Psoas muscle (tissue), 8 donors: ENCODE measurements around the gene SNX20. TPM values are rescaled to one million over a fixed set of nuclear protein-coding genes. Genes with fewer than 3 reads are reported as not detected.

Experiments used
- ATAC-seq, 4 donors: fragments of 200-7000 bp; cut with Tn5 transposase; one replicate each; pipeline ENCODE4 v1.9.1; 2020; ENCODE audit warnings: moderate library complexity in 3 of 4, mild to moderate bottlenecking in 2 of 4
- DNase-seq, 2 donors: peaks; one replicate each; pipeline ENCODE4 v3.0.0-alpha.2; 2020
- H3K27ac ChIP-seq: fragments of 200-600 bp; one replicate; pipeline ENCODE4 v1.8.0; 2022
- H3K27me3 ChIP-seq, 3 donors: fragments of 200-600 bp in 1 of 3; one replicate each; pipeline versions ENCODE4 v1.6.1 to v1.8.0; 2013 to 2022; ENCODE audit warnings: low read length in 2 of 3, mild to moderate bottlenecking in 2 of 3, moderate library complexity in 1 of 3; ENCODE audit not compliant: insufficient read depth in 3 of 3
- H3K36me3 ChIP-seq, 2 donors: fragments of 200-600 bp in 1 of 2; one replicate each; pipeline versions ENCODE4 v1.6.1 to v1.8.0; 2013 to 2022; ENCODE audit warnings: low read depth in 1 of 2, mild to moderate bottlenecking in 1 of 2, moderate library complexity in 1 of 2; ENCODE audit not compliant: insufficient read depth in 1 of 2
- H3K4me1 ChIP-seq: fragments of 200-600 bp; one replicate; pipeline ENCODE4 v1.8.0; 2022
- H3K4me3 ChIP-seq: fragments of 200-600 bp; one replicate; pipeline ENCODE4 v1.8.0; 2022; ENCODE audit warnings: mild to moderate bottlenecking
- H3K9me3 ChIP-seq: fragments of 200-600 bp; one replicate; pipeline ENCODE4 v1.8.0; 2022
- WGBS, 3 donors: extraction: QIAGEN DNeasy Blood & Tissue Kit; methylation state at CpG; one replicate each; pipeline versions ENCODE4 v1.1.6 to v1.1.7; 2013; 5-methylcytosine and 5-hydroxymethylcytosine counted together
- intact Hi-C, 2 donors: fragments of 100-400 bp; cut with DNase I; formaldehyde crosslinking; loops; one replicate each; pipeline versions ENCODE4 v1.11.0 to v1.14.2; 2022
- polyA plus RNA-seq, 3 donors: library from polyadenylated mRNA; stranded (reverse); fragments of 200-250 nt; gene quantifications; one replicate each; pipeline ENCODE4 v1.2.3, GENCODE V29; 2013
- total RNA-seq, 4 donors: library from RNA; stranded (reverse); fragmentation: NEBNext Ultra II Directional in 2 of 4; extraction: Animal tissue kit (Norgen Biotek cat#: 25700) in 2 of 4; gene quantifications; one replicate each; pipeline versions ENCODE4 v1.2.1 to v1.2.4, GENCODE V29; 2021 to 2023
- TF ChIP-seq, protein P1 (sequence below): fragments of 200-600 bp; IDR thresholded peaks from one replicate; pipeline ENCODE4 v1.8.0; 2022; ENCODE audit warnings: antibody characterized with exemption
- donor health status: healthy with polysubstance abuse.
- donor health status: DM: no; HTN: no; CAD: no; lungs with moderate emphysema.
- donor health status: Bipolar disorder and iron deficiency.
- donor health status: healthy.
- donor health status: DM: yes; HTN: yes; CAD: no.
- donor health status: DM: no; HTN: no; CAD: no.
- donor health status: DM: no; HTN: no; CAD: no.
- donor health status: DM: yes; HTN: yes; CAD: no.

SNX20 gene
- total and polyA plus RNA-seq, 7 donors: 0.78 to 2.1 (median 1.1) TPM

DNA sequence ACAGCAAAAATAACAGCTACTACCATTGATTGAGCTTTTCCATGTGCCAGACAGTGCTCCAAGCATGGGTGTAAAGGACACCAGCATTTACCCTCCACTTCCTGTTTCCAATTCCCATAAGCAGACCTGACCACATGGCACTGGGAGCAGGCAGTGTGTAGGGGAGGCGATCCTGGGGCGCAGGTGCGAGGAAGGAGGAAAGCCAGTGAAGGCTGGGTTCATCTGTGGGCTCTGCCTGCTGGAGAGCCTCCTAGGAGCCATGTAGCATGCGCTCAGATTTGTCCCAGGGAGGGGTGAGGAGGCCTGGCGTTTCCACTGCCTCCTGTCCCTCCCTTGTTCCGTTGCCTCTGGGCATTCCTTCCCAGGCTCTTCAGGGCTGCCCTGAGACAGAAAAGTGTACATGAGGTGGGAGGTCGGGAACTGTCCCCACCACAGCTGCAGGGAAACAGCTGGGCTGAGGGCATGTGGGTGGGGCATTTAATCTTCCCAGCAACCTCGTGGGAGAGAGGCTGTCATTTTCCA, 56.6 kb downstream of the SNX20 start:
- ATAC-seq (no peak), DNase-seq (no peak)
- no peak overlapping the region for H3K4me3 ChIP-seq
- no peaks in the 10 kb centered on the region for H3K27me3 ChIP-seq
- 68 to 74% (median 72%) methylated on average over 8 of the region's 8 CpGs for WGBS, 3 donors
- peaks cover 6% of the 10 kb centered on the region for H3K4me1 ChIP-seq
- intact Hi-C loops: no loop called here
- TF ChIP-seq, protein P1, sequence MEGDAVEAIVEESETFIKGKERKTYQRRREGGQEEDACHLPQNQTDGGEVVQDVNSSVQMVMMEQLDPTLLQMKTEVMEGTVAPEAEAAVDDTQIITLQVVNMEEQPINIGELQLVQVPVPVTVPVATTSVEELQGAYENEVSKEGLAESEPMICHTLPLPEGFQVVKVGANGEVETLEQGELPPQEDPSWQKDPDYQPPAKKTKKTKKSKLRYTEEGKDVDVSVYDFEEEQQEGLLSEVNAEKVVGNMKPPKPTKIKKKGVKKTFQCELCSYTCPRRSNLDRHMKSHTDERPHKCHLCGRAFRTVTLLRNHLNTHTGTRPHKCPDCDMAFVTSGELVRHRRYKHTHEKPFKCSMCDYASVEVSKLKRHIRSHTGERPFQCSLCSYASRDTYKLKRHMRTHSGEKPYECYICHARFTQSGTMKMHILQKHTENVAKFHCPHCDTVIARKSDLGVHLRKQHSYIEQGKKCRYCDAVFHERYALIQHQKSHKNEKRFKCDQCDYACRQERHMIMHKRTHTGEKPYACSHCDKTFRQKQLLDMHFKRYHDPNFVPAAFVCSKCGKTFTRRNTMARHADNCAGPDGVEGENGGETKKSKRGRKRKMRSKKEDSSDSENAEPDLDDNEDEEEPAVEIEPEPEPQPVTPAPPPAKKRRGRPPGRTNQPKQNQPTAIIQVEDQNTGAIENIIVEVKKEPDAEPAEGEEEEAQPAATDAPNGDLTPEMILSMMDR: no peak
- H3K9me3 ChIP-seq: no peaks in the 10 kb centered on the region
- no peak overlapping the region for H3K27ac ChIP-seq
- no peaks in the 10 kb centered on the region for H3K36me3 ChIP-seq

DNA sequence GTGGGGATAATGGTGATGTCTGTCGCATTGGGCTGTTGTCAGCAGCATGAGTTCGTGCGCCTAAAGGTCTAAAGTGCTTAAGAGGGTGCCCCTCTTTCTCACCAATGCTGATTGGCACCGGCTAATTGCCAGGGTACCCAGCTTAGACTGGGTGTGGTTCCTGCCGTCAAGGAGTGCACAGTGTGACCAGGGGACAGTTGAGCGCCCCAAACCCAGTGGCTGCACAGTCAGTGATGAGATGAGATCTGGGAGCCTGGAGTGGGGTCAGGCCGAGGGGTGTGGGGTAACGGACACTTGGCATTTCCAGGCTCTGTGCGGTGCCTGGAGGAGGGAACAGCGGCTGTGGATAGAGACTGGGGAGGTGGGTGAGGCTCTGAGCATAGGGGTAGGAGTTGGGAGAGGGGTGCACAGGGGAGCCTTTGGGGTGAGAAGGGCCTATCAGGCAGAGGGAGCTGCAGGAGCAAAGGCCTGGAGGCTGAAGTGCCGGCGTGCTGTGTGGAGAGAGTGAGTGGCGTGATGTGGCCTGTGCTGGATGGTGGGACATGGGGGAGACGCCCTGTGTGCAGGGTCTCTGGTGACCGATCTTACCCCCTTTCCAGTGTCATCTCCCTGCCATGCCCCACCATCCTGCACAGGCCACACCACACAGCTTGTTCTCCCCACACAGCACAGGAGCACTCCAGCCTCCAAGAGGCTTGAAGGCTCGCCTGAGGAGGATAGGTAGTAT, 58.3 kb downstream of the SNX20 start:
- H3K36me3 ChIP-seq: no peaks in the 10 kb centered on the region
- WGBS, 3 donors: 95 to 98% (median 95%) methylated on average over 16 of the region's 16 CpGs
- DNase-seq: no peak
- H3K27me3 ChIP-seq: no peaks in the 10 kb centered on the region
- TF ChIP-seq, protein P1: no peak
- ATAC-seq: no peak
- no peaks in the 10 kb centered on the region for H3K9me3 ChIP-seq
- intact Hi-C loops: no loop called here
- H3K27ac ChIP-seq: no peak overlapping the region
- peaks cover 6% of the 10 kb centered on the region for H3K4me1 ChIP-seq
- H3K4me3 ChIP-seq: no peak overlapping the region

DNA sequence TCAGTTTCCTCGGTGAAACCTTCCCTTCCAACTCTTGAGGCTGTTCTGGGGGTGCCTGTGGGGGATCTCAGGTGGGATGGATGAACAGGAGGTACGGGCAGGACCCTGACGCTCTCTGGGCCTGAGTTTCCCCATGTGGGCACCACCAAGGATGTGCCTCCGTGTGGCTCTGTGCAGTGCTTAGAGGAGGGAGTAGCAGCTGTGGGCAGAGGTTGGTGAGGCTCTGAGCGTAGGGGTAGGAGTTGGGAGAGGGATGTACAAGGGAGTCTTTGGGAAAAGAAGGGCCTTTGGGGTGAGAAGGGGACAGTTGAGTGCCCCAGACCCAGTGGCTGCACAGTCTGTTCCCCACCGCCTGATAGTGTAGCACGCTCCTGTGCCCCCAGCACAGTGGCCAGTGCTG, 59.1 kb downstream of the SNX20 start:
- Histone ChIP-seq H3K36me3 (no peaks in the 10 kb centered on the region), H3K27ac (no peak overlapping the region), H3K9me3 (no peaks in the 10 kb centered on the region), H3K4me3 (no peak overlapping the region), H3K27me3 (no peaks in the 10 kb centered on the region), H3K4me1 (peaks cover 5% of the 10 kb centered on the region)
- DNase-seq (no peak), ATAC-seq (no peak)
- WGBS, 3 donors: 92 to 97% (median 95%) methylated on average over 7 of the region's 7 CpGs
- TF ChIP-seq, protein P1: no peak
- intact Hi-C loops: no loop called here

Other genes starting within 250 kb of the SNX20 start
- under 1 TPM; 0.22 to 0.45 (median 0.34) TPM for gene NKD1, start 132.9 kb downstream of the SNX20 start, total RNA-seq
- under 1 TPM; 0.04 to 0.16 (median 0.08) TPM for gene NKD1, start 132.9 kb downstream of the SNX20 start, polyA plus RNA-seq
- gene NOD2, start 12.3 kb upstream of the SNX20 start, total RNA-seq: under 1 TPM; 0.21 to 0.74 (median 0.42) TPM
- under 1 TPM; 0.07 to 0.25 (median 0.21) TPM for gene NOD2, start 12.3 kb upstream of the SNX20 start, polyA plus RNA-seq
- gene CYLD, start 60.8 kb upstream of the SNX20 start, total RNA-seq: 100 to 1,000 TPM in 1 of 4 donors, 10 to 100 TPM in 3; 46.9 to 103 (median 61.9) TPM
- 10 to 100 TPM; 20.1 to 64.1 (median 22.7) TPM for gene CYLD, start 60.8 kb upstream of the SNX20 start, polyA plus RNA-seq